Ovary (tissue), 9 donors: ENCODE measurements around the gene FZD7. TPM values are rescaled to one million over a fixed set of nuclear protein-coding genes. Genes with fewer than 3 reads are reported as not detected.

Source experiments
- DNase-seq, 5 donors: peaks; one replicate each; pipeline ENCODE4 v3.0.0-alpha.2; 2019 to 2020
- H3K27ac ChIP-seq, 2 donors: fragments of 200-600 bp; one replicate each; pipeline versions ENCODE4 v1.5.1 to v1.8.0; 2019 to 2022
- H3K27me3 ChIP-seq: fragments of 200-600 bp; one replicate; pipeline ENCODE4 v1.8.0; 2022
- H3K36me3 ChIP-seq: fragments of 200-600 bp; sonication (generic); one replicate; pipeline ENCODE4 v1.5.1; 2019
- H3K4me1 ChIP-seq: one replicate; pipeline ENCODE4 v1.8.1; 2013; ENCODE audit warnings: mild to moderate bottlenecking, moderate library complexity; ENCODE audit not compliant: insufficient read depth
- H3K4me3 ChIP-seq: fragments of 200-600 bp; sonication (generic); one replicate; pipeline ENCODE4 v1.5.1; 2017
- H3K9me3 ChIP-seq, 2 donors: fragments of 200-600 bp in 1 of 2; sonication (generic) in 1 of 2; one replicate each; pipeline versions ENCODE4 v1.5.1 to v1.8.1; 2013 to 2019; ENCODE audit warnings: mild to moderate bottlenecking in 1 of 2, moderate library complexity in 1 of 2
- CTCF ChIP-seq, 3 donors: fragments of 450-650 bp in 2 of 3; fragments of 200-600 bp in 1 of 3; IDR thresholded peaks; one replicate each; pipeline versions ENCODE4 v1.5.1 to v1.8.0; 2016 to 2022; ENCODE audit warnings: antibody characterized with exemption in 3 of 3, mild to moderate bottlenecking in 1 of 3
- EP300 ChIP-seq: sonication (generic); formaldehyde crosslinking; IDR thresholded peaks from one replicate; pipeline ENCODE4 v1.6.1; 2017; ENCODE audit warnings: antibody characterized with exemption
- POLR2A ChIP-seq: fragments of 450-650 bp; IDR thresholded peaks from one replicate; pipeline ENCODE4 v1.6.1; 2017; ENCODE audit warnings: antibody characterized with exemption, mild to moderate bottlenecking, moderate library complexity
- WGBS, 3 donors: extraction: QIAGEN DNeasy Blood & Tissue Kit in 1 of 3; methylation state at CpG; one replicate each; pipeline versions ENCODE4 v1.1.5 to v1.1.7; 2013 to 2017; 5-methylcytosine and 5-hydroxymethylcytosine counted together
- intact Hi-C, 4 donors: fragments of 100-400 bp; cut with DNase I; formaldehyde crosslinking; loops; one replicate each; pipeline versions ENCODE4 v1.11.0 to v1.15.1; 2022 to 2023
- polyA plus RNA-seq, 2 donors: library from polyadenylated mRNA; stranded (reverse); fragments of 200-250 nt in 1 of 2; fragments of 350-450 nt in 1 of 2; fragmentation: Illumina TruSeq in 1 of 2; extraction: RNeasy Lipid Tissue Mini Kit (QIAGEN cat#74804) in 1 of 2; gene quantifications; one replicate each; pipeline ENCODE4 v1.2.3, GENCODE V29; 2013 to 2014
- total RNA-seq, 7 donors: library from RNA; depleted of rRNA in 2 of 7; stranded (reverse); fragments of >200 nt in 2 of 7; fragmentation: NEBNext Ultra II Directional in 3 of 7; extraction: Animal tissue kit (Norgen Biotek cat#: 25700) in 3 of 7; gene quantifications; one replicate each; pipeline versions ENCODE4 v1.1.0 to v1.2.4, GENCODE V29; 2016 to 2023
- donor health status: DM: no; HTN: no; CAD: no; lungs with moderate emphysema.
- donor health status: DM: no; HTN: no; CAD: no.
- donor health status: Bipolar disorder and iron deficiency.
- donor health status: DM: yes; HTN: yes; CAD: no.
- donor health status: DM: no; HTN: no; CAD: no.
- donor health status: DM: yes; HTN: yes; CAD: no.

The FZD7 gene
- total and polyA plus RNA-seq, 9 donors = 18.4 to 56.3 (median 34.8) TPM

GRCh38 chr2:201985728-201986462 lies 47.8 kb upstream of the FZD7 start:
- 87 to 91% (median 89%) methylated on average over 8 of the region's 8 CpGs for WGBS, 3 donors
- H3K9me3 ChIP-seq = no peaks in the 10 kb centered on the region
- H3K27ac ChIP-seq = no peak overlapping the region
- DNase-seq = no peak
- intact Hi-C loops = no loop called here
- H3K36me3 ChIP-seq = no peaks in the 10 kb centered on the region
- no peak overlapping the region for H3K4me3 ChIP-seq
- H3K27me3 ChIP-seq = no peaks in the 10 kb centered on the region
- TF ChIP-seq CTCF (IDR thresholded peaks at IDR 0.05) = no peak
- no peak for TF ChIP-seq POLR2A
- no peak for TF ChIP-seq EP300
- peaks cover 7% of the 10 kb centered on the region for H3K4me1 ChIP-seq

GRCh38 chr2:201986463-201986735 lies 47.3 kb upstream of the FZD7 start:
- intact Hi-C loops = no loop called here

GRCh38 chr2:201987426-201987825 lies 46.2 kb upstream of the FZD7 start:
- Histone ChIP-seq H3K27ac (no peak overlapping the region), H3K36me3 (no peaks in the 10 kb centered on the region), H3K4me3 (no peak overlapping the region), H3K4me1 (peaks cover 7% of the 10 kb centered on the region), H3K9me3 (no peaks in the 10 kb centered on the region), H3K27me3 (no peaks in the 10 kb centered on the region)
- DNase-seq = no peak
- TF ChIP-seq POLR2A (no peak), CTCF (IDR thresholded peaks at IDR 0.05) (no peak), EP300 (no peak)
- WGBS, 3 donors = 79 to 86% (median 85%) methylated on average over 2 of the region's 2 CpGs
- intact Hi-C loops = no loop called here

More at GRCh38 chr2:201986463-201986735, 47.3 kb upstream of the FZD7 start:
- Histone ChIP-seq H3K27ac (no peak overlapping the region), H3K27me3 (no peaks in the 10 kb centered on the region), H3K4me1 (peaks cover 7% of the 10 kb centered on the region), H3K36me3 (no peaks in the 10 kb centered on the region), H3K4me3 (no peak overlapping the region), H3K9me3 (no peaks in the 10 kb centered on the region)
- WGBS, 3 donors = 71 to 90% (median 85%) methylated on average over 5 of the region's 5 CpGs
- no peak for TF ChIP-seq POLR2A
- no peak for TF ChIP-seq CTCF (IDR thresholded peaks at IDR 0.05)
- no peak for TF ChIP-seq EP300
- DNase-seq = no peak

- WGBS, 3 donors = 96 to 97% (median 96%) methylated on average over 2 of the region's 2 CpGs
- H3K9me3 ChIP-seq = no peaks in the 10 kb centered on the region
- TF ChIP-seq POLR2A (no peak), CTCF (IDR thresholded peaks at IDR 0.05) (no peak), EP300 (no peak)
These were observed 43.6 kb upstream of the FZD7 start for GRCh38 chr2:201990069-201990468.

More at GRCh38 chr2:201990069-201990468, 43.6 kb upstream of the FZD7 start:
- intact Hi-C loops = no loop called here
- Histone ChIP-seq H3K27me3 (no peaks in the 10 kb centered on the region), H3K36me3 (no peaks in the 10 kb centered on the region), H3K27ac (no peak overlapping the region), H3K4me1 (peaks cover 2% of the 10 kb centered on the region), H3K4me3 (no peak overlapping the region)
- no peak for DNase-seq
